Endothelial cell (in vitro differentiated cells): ENCODE measurements around the gene SLC35F4. TPM values are rescaled to one million over a fixed set of nuclear protein-coding genes. Genes with fewer than 3 reads are reported as not detected.
"Not testable (repeated sequence)": the region's sequence is repeated elsewhere in the genome, so short reads cannot be mapped to it uniquely, and the experiment has no call there.

Experiments used
- DNase-seq: peaks from one replicate; pipeline ENCODE4 v3.0.0; 2021; ENCODE audit warnings: low spot score
- H3K27ac Mint-ChIP-seq: one replicate; pipeline ENCODE4 v1.8.0; 2021; ENCODE audit warnings: mixed read lengths, inconsistent platforms; ENCODE audit not compliant: unreplicated experiment
- H3K27me3 Mint-ChIP-seq: one replicate; pipeline ENCODE4 v1.8.0; 2021; ENCODE audit warnings: mild to moderate bottlenecking, moderate library complexity, mixed read lengths, inconsistent platforms; ENCODE audit not compliant: unreplicated experiment
- H3K36me3 Mint-ChIP-seq: one replicate; pipeline ENCODE4 v1.8.0; 2021; ENCODE audit warnings: mild to moderate bottlenecking, low read depth, mixed read lengths, inconsistent platforms; ENCODE audit not compliant: unreplicated experiment
- H3K4me1 Mint-ChIP-seq: one replicate; pipeline ENCODE4 v1.8.0; 2021; ENCODE audit warnings: mild to moderate bottlenecking, mixed read lengths, inconsistent platforms; ENCODE audit not compliant: unreplicated experiment
- H3K4me3 Mint-ChIP-seq: one replicate; pipeline ENCODE4 v1.8.0; 2021; ENCODE audit warnings: mild to moderate bottlenecking, mixed read lengths, inconsistent platforms; ENCODE audit not compliant: unreplicated experiment
- H3K9me3 Mint-ChIP-seq: one replicate; pipeline ENCODE4 v1.8.0; 2021; ENCODE audit warnings: mixed read lengths, inconsistent platforms; ENCODE audit not compliant: unreplicated experiment
- total RNA-seq: library from RNA; stranded (reverse); fragmentation: NEBNext Ultra II Directional; extraction: Animal tissue kit (Norgen Biotek cat#: 25700); gene quantifications from one replicate; pipeline ENCODE4 v1.2.1, GENCODE V29; 2021; ENCODE audit not compliant: unreplicated experiment
- TF ChIP-seq, protein P1 (sequence below): fragments of 200-600 bp; sonication (generic); IDR thresholded peaks from one replicate; pipeline ENCODE4 v1.5.0; 2021; ENCODE audit warnings: antibody characterized with exemption; ENCODE audit not compliant: unreplicated experiment

Gene SLC35F4
- total RNA-seq, 1 donor from 2014 or later = not detected

DNA sequence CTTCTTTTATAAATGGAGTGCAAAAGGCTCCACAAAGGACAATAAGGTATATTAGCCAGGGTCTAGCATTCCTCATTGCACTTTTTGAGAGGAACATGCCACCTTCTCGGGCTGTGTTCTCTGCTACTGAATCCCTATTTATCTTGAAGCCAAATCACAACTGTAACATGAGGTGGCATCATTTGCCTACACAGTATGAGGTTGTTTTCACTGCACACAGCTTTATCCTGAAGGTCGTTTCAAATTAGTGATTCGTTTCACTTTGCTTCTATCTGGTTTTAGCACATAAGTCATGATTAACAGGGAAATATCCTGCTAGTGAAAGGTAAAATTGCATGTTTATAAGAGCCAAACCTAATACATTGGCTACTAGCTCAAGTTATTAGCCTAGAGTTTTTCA is 153.8 kb downstream of the SLC35F4 start:
- DNase-seq = no peak
- TF ChIP-seq, protein P1, sequence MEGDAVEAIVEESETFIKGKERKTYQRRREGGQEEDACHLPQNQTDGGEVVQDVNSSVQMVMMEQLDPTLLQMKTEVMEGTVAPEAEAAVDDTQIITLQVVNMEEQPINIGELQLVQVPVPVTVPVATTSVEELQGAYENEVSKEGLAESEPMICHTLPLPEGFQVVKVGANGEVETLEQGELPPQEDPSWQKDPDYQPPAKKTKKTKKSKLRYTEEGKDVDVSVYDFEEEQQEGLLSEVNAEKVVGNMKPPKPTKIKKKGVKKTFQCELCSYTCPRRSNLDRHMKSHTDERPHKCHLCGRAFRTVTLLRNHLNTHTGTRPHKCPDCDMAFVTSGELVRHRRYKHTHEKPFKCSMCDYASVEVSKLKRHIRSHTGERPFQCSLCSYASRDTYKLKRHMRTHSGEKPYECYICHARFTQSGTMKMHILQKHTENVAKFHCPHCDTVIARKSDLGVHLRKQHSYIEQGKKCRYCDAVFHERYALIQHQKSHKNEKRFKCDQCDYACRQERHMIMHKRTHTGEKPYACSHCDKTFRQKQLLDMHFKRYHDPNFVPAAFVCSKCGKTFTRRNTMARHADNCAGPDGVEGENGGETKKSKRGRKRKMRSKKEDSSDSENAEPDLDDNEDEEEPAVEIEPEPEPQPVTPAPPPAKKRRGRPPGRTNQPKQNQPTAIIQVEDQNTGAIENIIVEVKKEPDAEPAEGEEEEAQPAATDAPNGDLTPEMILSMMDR = no peak
- Mint-ChIP-seq H3K4me1 (no peaks in the 10 kb centered on the region), H3K4me3 (no peak overlapping the region), H3K9me3 (no peaks in the 10 kb centered on the region), H3K36me3 (no peaks in the 10 kb centered on the region), H3K27ac (no peak overlapping the region), H3K27me3 (no peaks in the 10 kb centered on the region)

- no peaks in the 10 kb centered on the region for H3K4me1 Mint-ChIP-seq
- H3K4me3 Mint-ChIP-seq = no peak overlapping the region
- TF ChIP-seq, protein P1 = no peak
- no peak overlapping the region for H3K27ac Mint-ChIP-seq
- peaks cover 1% of the 10 kb centered on the region for H3K27me3 Mint-ChIP-seq
- no peaks in the 10 kb centered on the region for H3K36me3 Mint-ChIP-seq
- DNase-seq = no peak
- H3K9me3 Mint-ChIP-seq = no peaks in the 10 kb centered on the region
These were observed 156.0 kb downstream of the SLC35F4 start for GRCh38 chr14:57709909-57710308.

- not testable (repeated sequence) for DNase-seq, H3K4me3 Mint-ChIP-seq, H3K27ac Mint-ChIP-seq, H3K36me3 Mint-ChIP-seq, H3K4me1 Mint-ChIP-seq, H3K9me3 Mint-ChIP-seq, H3K27me3 Mint-ChIP-seq
These were observed 156.8 kb downstream of the SLC35F4 start for GRCh38 chr14:57709086-57709485.

DNA sequence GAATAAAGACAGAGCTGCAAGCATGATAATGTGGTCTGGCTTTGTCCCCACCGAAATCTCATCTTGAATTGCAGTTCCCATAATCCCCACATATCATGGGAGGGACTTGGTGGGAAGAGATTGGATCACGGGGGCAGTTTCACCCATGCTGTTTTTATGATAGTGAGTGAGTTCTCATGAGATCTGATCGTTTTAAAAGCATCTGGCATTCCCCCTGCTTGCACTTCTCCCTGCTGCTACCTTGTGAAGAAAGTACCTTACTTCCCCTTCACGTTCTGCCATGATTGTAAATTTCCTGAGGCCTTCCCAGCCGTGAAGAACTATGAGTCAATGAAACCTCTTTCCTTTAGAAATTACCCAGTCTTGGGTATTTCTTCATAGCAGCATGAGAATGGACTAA is 158.7 kb downstream of the SLC35F4 start:
- peaks cover 1% of the 10 kb centered on the region for H3K27me3 Mint-ChIP-seq
- H3K27ac Mint-ChIP-seq = no peak overlapping the region
- TF ChIP-seq, protein P1 = no peak
- no peaks in the 10 kb centered on the region for H3K36me3 Mint-ChIP-seq
- DNase-seq = no peak
- no peak overlapping the region for H3K4me3 Mint-ChIP-seq
- no peaks in the 10 kb centered on the region for H3K9me3 Mint-ChIP-seq
- H3K4me1 Mint-ChIP-seq = no peaks in the 10 kb centered on the region

- TF ChIP-seq, protein P1 = no peak
- Mint-ChIP-seq H3K4me3 (no peak overlapping the region), H3K4me1 (no peaks in the 10 kb centered on the region), H3K27me3 (peaks cover 1% of the 10 kb centered on the region), H3K27ac (no peak overlapping the region), H3K9me3 (no peaks in the 10 kb centered on the region), H3K36me3 (no peaks in the 10 kb centered on the region)
- DNase-seq = no peak
These were observed 161.1 kb downstream of the SLC35F4 start for GRCh38 chr14:57704763-57705162.

- no peaks in the 10 kb centered on the region for H3K36me3 Mint-ChIP-seq
- no peak overlapping the region for H3K27ac Mint-ChIP-seq
- no peak for DNase-seq
- H3K4me3 Mint-ChIP-seq = no peak overlapping the region
- TF ChIP-seq, protein P1 = no peak
- no peaks in the 10 kb centered on the region for H3K4me1 Mint-ChIP-seq
- H3K27me3 Mint-ChIP-seq = no peaks in the 10 kb centered on the region
- no peaks in the 10 kb centered on the region for H3K9me3 Mint-ChIP-seq
These were observed 165.9 kb downstream of the SLC35F4 start for GRCh38 chr14:57699947-57700346.
